Amygdala (tissue), 56 donors: Measurements from ENCODE around the gene GPS1.
"Not testable (repeated sequence)": the region's sequence is repeated elsewhere in the genome, so short reads cannot be mapped to it uniquely, and the experiment has no call there.

Source experiments
- DNase-seq, 56 donors: peaks; one replicate each; lab custom pipeline; 2025; lab: John Stamatoyannopoulos, UW

GPS1 gene

GRCh38 chr17:82038796-82039409 is 12.8 kb upstream of the GPS1 start:
- not testable (repeated sequence) for DNase-seq

DNA sequence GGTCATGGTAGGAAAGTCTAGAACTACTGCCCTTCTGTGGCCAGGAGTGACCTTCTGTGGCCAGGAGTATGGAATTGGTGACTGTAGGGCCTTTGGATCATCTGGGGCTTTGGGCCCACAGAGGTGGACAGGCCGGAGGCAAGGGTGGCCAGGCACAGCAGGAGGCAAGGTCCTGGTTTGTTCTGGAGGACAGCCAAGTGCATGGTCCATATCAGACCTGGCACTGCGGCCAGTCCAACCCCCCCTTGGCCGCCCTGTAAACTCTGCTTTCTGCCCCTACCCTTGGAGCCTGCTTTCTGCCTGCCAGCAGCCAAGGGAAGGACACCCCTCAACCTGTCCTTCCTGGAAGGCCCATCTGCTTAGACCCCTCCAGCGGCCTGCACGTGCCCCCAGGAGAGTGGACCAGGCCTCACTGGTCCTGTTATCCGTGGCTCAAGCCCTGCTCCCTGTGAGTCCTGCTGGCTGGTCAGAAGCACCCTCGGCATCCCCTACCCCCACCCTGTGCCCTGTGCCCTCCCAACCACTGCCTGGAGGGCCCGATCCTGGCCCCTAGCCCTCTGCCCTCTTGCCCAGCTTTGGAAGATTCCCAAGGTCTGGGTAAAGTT is 11.9 kb upstream of the GPS1 start:
- DNase-seq, result no peak

DNA sequence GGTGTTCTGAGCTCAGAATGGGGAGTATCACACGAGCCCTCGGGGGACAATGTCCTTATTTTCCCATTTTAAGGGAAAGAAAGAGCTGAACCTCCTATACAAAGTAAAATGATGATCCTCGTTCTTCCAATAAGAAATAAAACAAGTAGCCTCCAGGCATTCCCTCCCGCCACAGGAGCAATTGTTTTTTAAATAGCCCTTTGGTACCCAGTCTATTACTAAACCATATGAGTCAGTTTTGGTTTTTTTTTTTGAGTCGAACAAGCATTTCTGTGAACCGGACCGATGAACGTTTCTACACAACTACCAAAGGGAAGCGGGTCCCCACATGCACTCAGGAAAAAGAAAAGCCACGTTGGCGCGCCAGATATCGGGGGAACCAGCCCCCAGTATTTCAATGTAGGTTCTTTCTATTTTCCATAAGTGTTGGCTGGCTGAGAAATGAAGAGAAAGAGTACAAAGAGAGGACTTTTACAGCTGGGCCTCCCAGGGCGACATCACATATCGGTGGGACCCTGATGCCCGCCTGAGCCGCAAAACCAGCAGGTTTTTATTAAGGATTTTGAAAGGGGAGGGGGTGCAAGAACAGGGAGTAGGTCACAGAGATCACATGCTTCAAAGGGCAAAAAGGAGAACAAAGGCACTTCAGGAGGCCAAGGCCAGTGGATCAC is 10.4 kb upstream of the GPS1 start:
- DNase-seq, result no peak

- DNase-seq, result no peak
These were observed 9.0 kb upstream of the GPS1 start for GRCh38 chr17:82042649-82043048.

GRCh38 chr17:82043507-82043906 is 8.2 kb upstream of the GPS1 start:
- no peak for DNase-seq

DNA sequence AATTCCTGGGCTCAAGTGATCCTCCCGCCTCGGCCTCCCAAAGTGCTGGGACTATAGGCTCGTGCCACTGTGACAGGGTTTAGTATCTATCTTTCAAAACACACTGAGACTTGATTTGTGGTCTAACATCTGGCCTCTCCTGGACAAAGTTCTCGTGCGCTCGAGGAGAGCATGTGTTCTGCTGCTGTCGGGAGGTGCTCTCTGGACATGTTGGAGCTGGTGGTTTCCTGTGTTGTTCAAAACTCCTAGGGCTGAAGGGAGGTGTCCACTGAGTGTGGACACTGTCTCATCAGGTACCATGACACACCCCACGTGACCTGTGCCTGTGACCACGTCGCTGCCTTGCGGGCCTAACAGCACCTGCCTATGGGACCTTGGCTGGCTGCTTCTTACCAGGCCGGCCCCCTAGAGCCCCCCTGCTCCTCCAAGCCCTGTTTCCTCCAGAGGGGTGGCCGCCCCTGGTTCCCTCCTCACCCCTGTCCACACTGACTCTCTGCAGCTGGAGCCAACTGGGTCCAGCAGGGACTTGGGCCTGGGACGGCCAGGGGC is 5.7 kb upstream of the GPS1 start:
- no peak for DNase-seq

DNA sequence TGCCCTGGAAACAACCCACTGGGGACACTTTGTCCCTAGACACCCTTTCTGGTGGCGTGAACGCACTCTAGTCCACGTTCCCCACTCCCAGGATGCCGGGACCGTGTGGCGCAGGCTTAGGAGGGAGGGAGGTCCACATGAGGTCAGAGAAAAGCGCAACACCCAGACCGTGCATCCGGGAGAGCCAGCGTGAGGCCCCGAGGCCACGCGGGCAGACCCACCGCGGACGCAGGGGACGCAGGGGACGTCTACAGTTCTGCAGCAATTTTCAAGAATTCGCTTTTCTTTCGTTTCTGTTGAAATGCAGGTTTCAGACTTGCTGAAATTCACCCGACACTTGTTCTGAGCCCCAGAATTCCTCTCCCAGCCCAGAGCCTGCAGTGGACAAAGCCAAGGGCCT is 4.8 kb upstream of the GPS1 start:
- no peak for DNase-seq

DNA sequence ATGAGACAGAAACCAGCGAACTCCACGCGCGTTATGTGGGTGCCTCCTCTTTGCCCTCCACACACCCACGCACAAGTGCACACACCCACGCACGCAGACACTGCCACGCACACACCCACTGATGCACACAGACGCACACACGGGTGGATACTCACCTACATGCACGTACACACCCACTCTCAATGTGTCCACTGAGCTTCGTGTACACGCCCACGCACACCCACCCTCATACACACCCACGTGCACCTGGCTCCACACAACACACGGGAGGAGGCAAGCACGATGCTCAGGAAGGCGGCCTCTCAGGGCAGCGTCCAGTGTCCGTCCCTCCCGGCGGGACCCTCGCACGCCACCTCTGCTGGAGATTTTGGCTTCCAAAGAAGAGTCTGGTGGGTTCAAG is 4.3 kb upstream of the GPS1 start:
- DNase-seq, result no peak

GRCh38 chr17:82047914-82048570 is 3.7 kb upstream of the GPS1 start:
- DNase-seq, result no peak

- no peak for DNase-seq
These were observed 3.1 kb upstream of the GPS1 start for GRCh38 chr17:82048571-82048971.

DNA sequence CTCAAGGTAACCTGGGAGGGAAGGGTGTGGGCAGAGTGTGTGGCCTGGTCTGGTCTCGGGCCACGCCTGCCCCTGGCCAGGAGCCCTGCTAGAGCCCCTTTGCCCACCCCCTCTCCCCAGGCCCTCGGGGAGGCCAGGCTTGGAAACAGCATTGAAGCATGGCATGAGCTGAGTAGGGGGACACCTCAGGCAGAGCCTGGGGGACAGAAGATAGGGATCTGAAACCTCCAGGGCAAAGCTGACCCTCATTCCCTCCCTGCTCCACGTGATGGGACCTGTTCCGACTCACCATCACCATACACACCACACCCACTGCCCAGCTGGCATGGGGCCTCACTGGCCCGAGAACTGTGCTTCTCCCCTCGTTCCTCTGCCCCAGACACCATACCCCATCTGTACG is 2.6 kb upstream of the GPS1 start:
- no peak for DNase-seq

GRCh38 chr17:82049521-82049971 is 2.2 kb upstream of the GPS1 start:
- DNase-seq, result no peak

DNA sequence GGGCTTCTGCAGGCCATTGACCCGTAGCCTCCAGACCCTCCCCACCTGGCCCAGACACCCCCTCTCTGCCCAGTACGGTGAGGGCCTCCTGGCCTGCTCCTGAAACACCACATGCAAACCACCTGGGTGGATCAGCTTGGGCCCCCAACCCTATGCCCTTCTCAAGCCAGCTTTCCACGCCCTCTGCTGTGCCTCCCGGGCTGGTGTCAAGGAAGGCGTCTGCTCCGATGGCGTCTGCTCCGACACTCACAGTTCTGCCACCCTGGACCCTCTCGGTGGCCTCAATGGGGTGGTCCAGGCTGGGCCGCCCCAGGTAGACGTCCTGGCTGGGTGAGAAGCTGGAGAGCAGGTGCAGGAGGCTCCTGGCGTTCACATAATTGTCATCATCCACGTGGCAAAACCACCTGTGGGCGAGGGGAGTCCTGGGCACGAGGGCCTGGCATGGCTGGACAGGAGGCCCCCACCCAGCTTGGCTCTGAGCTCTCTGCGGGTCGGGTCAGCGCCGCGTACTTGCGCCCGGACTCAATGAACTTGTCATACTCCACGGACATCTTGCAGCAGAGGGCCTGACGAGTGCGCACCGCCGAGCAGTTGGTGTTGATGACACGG is 1.4 kb upstream of the GPS1 start:
- no peak for DNase-seq

- no peak for DNase-seq
These were observed 697 bp upstream of the GPS1 start for GRCh38 chr17:82050761-82051641.

DNA sequence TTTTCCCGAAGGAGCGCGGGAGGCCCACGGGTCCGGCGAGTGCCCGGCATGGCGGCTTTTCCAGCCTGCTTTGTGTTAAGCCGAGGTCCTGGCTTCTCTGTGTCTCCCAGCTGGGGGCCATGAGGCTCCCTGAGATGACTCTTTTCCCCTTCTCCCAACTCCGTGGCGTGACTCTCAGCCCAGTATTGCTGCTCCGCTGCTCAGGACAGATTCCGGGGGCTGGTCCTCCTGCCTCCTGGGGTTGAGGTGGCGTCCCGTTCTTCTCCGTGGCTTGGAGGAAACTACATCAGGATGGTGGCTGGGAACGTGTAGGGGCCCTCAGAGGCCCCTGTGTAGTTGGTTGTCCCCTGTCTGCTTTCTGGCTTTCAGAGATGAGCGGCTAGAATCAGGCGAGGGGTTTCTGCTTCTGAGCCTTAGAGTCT is 951 bp downstream of the GPS1 start:
- DNase-seq, result no peak

DNA sequence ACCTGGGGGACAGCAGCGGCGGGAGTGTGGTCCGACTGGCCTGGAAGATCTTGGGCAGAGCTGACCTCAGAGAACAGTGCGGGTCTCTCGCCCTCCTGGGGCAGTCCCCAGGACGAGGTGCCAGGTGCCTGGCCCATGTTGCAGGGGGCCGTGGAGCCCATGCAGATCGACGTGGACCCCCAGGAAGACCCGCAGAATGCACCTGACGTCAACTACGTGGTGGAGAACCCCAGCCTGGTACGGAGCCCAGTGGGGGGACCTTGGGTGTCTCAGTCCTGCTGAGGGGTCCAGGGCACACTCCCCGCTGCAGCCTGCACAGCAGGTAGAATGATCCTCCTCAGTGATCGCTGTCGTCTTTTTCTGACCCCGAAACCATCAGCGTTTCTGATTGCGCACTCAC is 1.4 kb downstream of the GPS1 start:
- no peak for DNase-seq

DNA sequence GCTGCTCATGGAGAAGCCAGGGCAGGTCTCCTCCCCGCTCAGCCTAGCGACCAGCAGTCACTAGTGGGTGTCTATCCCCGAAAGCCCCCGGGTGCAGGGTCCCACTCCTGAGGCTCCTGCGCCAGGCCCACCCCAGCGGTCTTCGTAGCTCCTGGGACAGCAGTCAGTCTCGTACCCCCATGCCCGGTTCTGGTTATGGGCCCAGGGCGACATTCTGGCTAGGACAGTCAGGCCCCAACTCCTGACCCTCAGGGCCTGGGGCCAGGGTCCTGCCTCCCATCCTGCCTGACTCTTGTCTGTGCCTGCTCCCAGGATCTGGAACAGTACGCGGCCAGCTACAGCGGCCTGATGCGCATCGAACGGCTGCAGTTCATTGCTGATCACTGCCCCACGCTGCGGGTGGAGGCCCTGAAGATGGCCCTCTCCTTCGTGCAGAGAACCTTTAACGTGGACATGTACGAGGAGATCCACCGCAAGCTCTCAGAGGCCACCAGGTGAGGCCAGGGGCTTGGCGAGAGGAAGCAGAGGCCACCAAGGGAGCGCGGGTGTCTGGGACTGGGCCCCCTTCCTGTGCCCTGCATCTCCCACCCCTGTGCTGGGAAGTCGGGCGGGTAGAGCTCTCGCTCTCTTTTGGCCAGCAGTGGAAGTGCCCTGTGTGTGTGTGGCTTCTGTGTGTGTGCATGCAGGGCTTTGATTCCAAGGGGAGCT is 2.0 kb downstream of the GPS1 start:
- DNase-seq, result no peak

GRCh38 chr17:82054351-82055022 is 2.8 kb downstream of the GPS1 start:
- DNase-seq, result no peak
